GM23248 (cell line): ENCODE data around the gene SHROOM4. TPM values are rescaled to one million over a fixed set of nuclear protein-coding genes. Genes with fewer than 3 reads are reported as not detected.

Experiments
- DNase-seq: peaks from one replicate; pipeline ENCODE4 v3.0.0-alpha.2; 2015
- H2AFZ ChIP-seq: fragments of 200-600 bp; sonication (generic); 2 replicates; pipeline ENCODE4 v1.6.1; 2016; ENCODE audit warnings: antibody characterized with exemption
- H3F3A ChIP-seq: fragments of 200-600 bp; sonication (generic); 2 replicates; pipeline ENCODE4 v1.6.1; 2016; ENCODE audit warnings: mild to moderate bottlenecking, antibody characterized with exemption, mixed run types; ENCODE audit not compliant: insufficient read depth
- H3K27ac ChIP-seq: fragments of 200-600 bp; sonication (generic); 2 replicates; pipeline ENCODE4 v1.5.1; 2016; ENCODE audit warnings: mild to moderate bottlenecking
- H3K27me3 ChIP-seq: fragments of 200-600 bp; sonication (generic); replicated peaks from 2 replicates; pipeline ENCODE4 v1.6.1; 2016; ENCODE audit warnings: mild to moderate bottlenecking; ENCODE audit not compliant: insufficient read depth
- H3K36me3 ChIP-seq: fragments of 200-600 bp; sonication (generic); 2 replicates; pipeline ENCODE4 v1.6.1; 2016; ENCODE audit warnings: low read depth, mild to moderate bottlenecking
- H3K4me1 ChIP-seq: fragments of 200-600 bp; sonication (generic); 2 replicates; pipeline ENCODE4 v1.6.1; 2016; ENCODE audit warnings: mild to moderate bottlenecking; ENCODE audit not compliant: insufficient read depth
- H3K4me2 ChIP-seq: fragments of 200-600 bp; sonication (generic); one replicate; pipeline ENCODE4 v1.6.1; 2016; ENCODE audit warnings: mild to moderate bottlenecking; ENCODE audit not compliant: unreplicated experiment
- H3K4me3 ChIP-seq: fragments of 200-600 bp; sonication (generic); 2 replicates; pipeline ENCODE4 v1.5.1; 2016; ENCODE audit warnings: mild to moderate bottlenecking
- H3K79me2 ChIP-seq: fragments of 200-600 bp; sonication (generic); 2 replicates; pipeline ENCODE4 v1.6.1; 2016; ENCODE audit warnings: mild to moderate bottlenecking; ENCODE audit not compliant: insufficient read depth
- H3K9ac ChIP-seq: fragments of 200-600 bp; sonication (generic); 2 replicates; pipeline ENCODE4 v1.6.1; 2016; ENCODE audit warnings: mild to moderate bottlenecking
- H3K9me2 ChIP-seq: fragments of 200-600 bp; sonication (generic); 2 replicates; pipeline ENCODE4 v1.6.1; 2016; ENCODE audit warnings: mixed run types, mild to moderate bottlenecking, moderate library complexity; ENCODE audit not compliant: insufficient read depth
- H3K9me3 ChIP-seq: fragments of 200-600 bp; sonication (generic); one replicate; pipeline ENCODE4 v1.6.1; 2017; ENCODE audit warnings: low read depth
- H4K20me1 ChIP-seq: fragments of 200-600 bp; sonication (generic); 2 replicates; pipeline ENCODE4 v1.6.0; 2016; ENCODE audit not compliant: insufficient read depth
- EZH2 ChIP-seq: fragments of 200-600 bp; sonication (generic); IDR thresholded peaks from 2 replicates; pipeline ENCODE4 v1.6.1; 2018; ENCODE audit warnings: antibody characterized with exemption, mild to moderate bottlenecking; ENCODE audit not compliant: insufficient read depth, poor library complexity, severe bottlenecking
- EZH2phosphoT487 ChIP-seq: fragments of 200-600 bp; sonication (generic); IDR thresholded peaks from 2 replicates; pipeline ENCODE4 v1.6.1; 2018; ENCODE audit warnings: antibody characterized with exemption, moderate library complexity, mild to moderate bottlenecking, low read depth; ENCODE audit not compliant: insufficient read depth
- WGBS, 2 experiments: methylation state at CpG; one replicate each; pipeline ENCODE4 v1.1.6; 2015 to 2017; ENCODE audit warnings: low lambda C conversion rate in 2 of 2, low coverage in 1 of 2; ENCODE audit errors: missing lambda C conversion rate in 2 of 2; 5-methylcytosine and 5-hydroxymethylcytosine counted together
- in situ Hi-C: fragments of 300-500 bp; cut with MboI; formaldehyde crosslinking; loops from 2 replicates; pipeline ENCODE4 v1.15.0; 2020
- polyA plus RNA-seq: library from polyadenylated mRNA; unstranded; fragments of >200 nt; fragmentation: Nextera tagmentation; extraction: Ambion mirVana; gene quantifications from 2 replicates; pipeline ENCODE4 v1.2.1, GENCODE V29; 2016
- total RNA-seq: library from RNA; depleted of rRNA; stranded (reverse); fragments of >200 nt; shearing (Covaris generic); gene quantifications from 2 replicates; pipeline ENCODE4 v1.2.3, GENCODE V29; 2014

The SHROOM4 gene
- total and polyA plus RNA-seq, 2 experiments from 2014 or later, result 0.55 to 1.7 TPM

- TF ChIP-seq EZH2, result no peak
- no peak for TF ChIP-seq EZH2phosphoT487
These were observed 77.3 kb downstream of the SHROOM4 start for GRCh38 chrX:50736656-50737055.

GRCh38 chrX:50726296-50726695 lies 87.7 kb downstream of the SHROOM4 start:
- 48 to 50% methylated on average over 3 of the region's 3 CpGs for WGBS, 2 experiments
- Histone ChIP-seq H3K4me2 (no peak overlapping the region), H3K4me1 (no peaks in the 10 kb centered on the region), H3K27me3 (no peaks in the 10 kb centered on the region), H3K9me3 (no peaks in the 10 kb centered on the region), H3K4me3 (no peak overlapping the region), H3F3A (no peaks in the 10 kb centered on the region), H2AFZ (no peak overlapping the region), H3K36me3 (no peaks in the 10 kb centered on the region), H3K9me2 (no peaks in the 10 kb centered on the region), H3K27ac (no peak overlapping the region), H4K20me1 (no peaks in the 10 kb centered on the region), H3K9ac (no peak overlapping the region), H3K79me2 (no peaks in the 10 kb centered on the region)
- in situ Hi-C loops, result no loop called here
- TF ChIP-seq EZH2 (no peak), EZH2phosphoT487 (no peak)
- DNase-seq, result no peak

More at GRCh38 chrX:50736656-50737055, 77.3 kb downstream of the SHROOM4 start:
- Histone ChIP-seq H3K4me1 (no peaks in the 10 kb centered on the region), H3K9me2 (no peaks in the 10 kb centered on the region), H3K36me3 (no peaks in the 10 kb centered on the region), H3K9me3 (no peaks in the 10 kb centered on the region), H3K27ac (no peak overlapping the region), H3K27me3 (no peaks in the 10 kb centered on the region), H3K9ac (no peak overlapping the region), H3F3A (no peaks in the 10 kb centered on the region), H3K4me2 (no peak overlapping the region), H4K20me1 (no peaks in the 10 kb centered on the region), H2AFZ (no peak overlapping the region), H3K4me3 (no peak overlapping the region), H3K79me2 (no peaks in the 10 kb centered on the region)
- no peak for DNase-seq
- in situ Hi-C loops, result no loop called here
- WGBS, 2 experiments, result 95 to 96% methylated on average over 2 of the region's 2 CpGs

GRCh38 chrX:50725310-50725709 lies 88.7 kb downstream of the SHROOM4 start:
- H3K4me1 ChIP-seq, result no peaks in the 10 kb centered on the region
- H3K36me3 ChIP-seq, result no peaks in the 10 kb centered on the region
- no peaks in the 10 kb centered on the region for H3K9me2 ChIP-seq
- no peaks in the 10 kb centered on the region for H3K79me2 ChIP-seq
- no peaks in the 10 kb centered on the region for H3K9me3 ChIP-seq
- H3K4me2 ChIP-seq, result no peak overlapping the region
- no peaks in the 10 kb centered on the region for H3K27me3 ChIP-seq
- 62 to 80% methylated on average over 1 to 5 of the region's 5 CpGs for WGBS, 2 experiments
- H4K20me1 ChIP-seq, result no peaks in the 10 kb centered on the region
- TF ChIP-seq EZH2phosphoT487 (no peak), EZH2 (no peak)
- H3K27ac ChIP-seq, result no peak overlapping the region
- H2AFZ ChIP-seq, result no peak overlapping the region
- H3F3A ChIP-seq, result no peaks in the 10 kb centered on the region
- no peak for DNase-seq
- in situ Hi-C loops, result no loop called here
- H3K4me3 ChIP-seq, result no peak overlapping the region
- no peak overlapping the region for H3K9ac ChIP-seq

GRCh38 chrX:50723006-50723405 lies 91.0 kb downstream of the SHROOM4 start:
- Histone ChIP-seq H3K4me2 (no peak overlapping the region), H3K36me3 (no peaks in the 10 kb centered on the region)

More at GRCh38 chrX:50723006-50723405, 91.0 kb downstream of the SHROOM4 start:
- no peak overlapping the region for H2AFZ ChIP-seq
- H3K27ac ChIP-seq, result no peak overlapping the region
- no peak overlapping the region for H3K9ac ChIP-seq
- no peaks in the 10 kb centered on the region for H3K27me3 ChIP-seq
- H3K4me1 ChIP-seq, result no peaks in the 10 kb centered on the region
- no peaks in the 10 kb centered on the region for H4K20me1 ChIP-seq
- TF ChIP-seq EZH2phosphoT487 (no peak), EZH2 (no peak)
- H3K4me3 ChIP-seq, result no peak overlapping the region
- H3F3A ChIP-seq, result no peaks in the 10 kb centered on the region
- no peaks in the 10 kb centered on the region for H3K9me3 ChIP-seq
- 85 to 100% methylated on average over 1 of the region's 1 CpG for WGBS, 2 experiments
- no peaks in the 10 kb centered on the region for H3K79me2 ChIP-seq
- in situ Hi-C loops, result no loop called here
- no peaks in the 10 kb centered on the region for H3K9me2 ChIP-seq
- DNase-seq, result no peak
